Measurements from ENCODE around the gene HSPA1L. TPM values are rescaled to one million over a fixed set of nuclear protein-coding genes. Genes with fewer than 3 reads are reported as not detected.

HSPA1L gene
- total and polyA plus RNA-seq, 2 donors (not counting 3 experiments of a cell fraction or from before 2014, with no cell fraction given), result 0.32 to 0.77 TPM

- TF ChIP-seq GATA2 (IDR thresholded peaks at IDR 0.05; ENCODE audit: insufficient read depth, insufficient read length, low read depth, low read length), result no peak
- no peak for TF ChIP-seq FOS (IDR thresholded peaks at IDR 0.05; ENCODE audit: borderline replicate concordance, insufficient read depth, low read length)
- TF ChIP-seq EZH2 (IDR thresholded peaks at IDR 0.05; ENCODE audit: borderline replicate concordance, low read depth, low read length, severe bottlenecking), result no peak
- TF ChIP-seq CTCF (IDR thresholded peaks at IDR 0.05; ENCODE audit: extremely low read depth in 1 of 2, insufficient read depth in 1 of 2, low read depth in 1 of 2, low read length in 2 of 2), result no peak
- TF ChIP-seq MYC (IDR thresholded peaks at IDR 0.05; ENCODE audit: low read depth, low read length), result no peak
- Histone ChIP-seq H3K4me3 (replicated peaks in 1 of 3; ENCODE audit: insufficient read depth in 1 of 3, low read depth in 1 of 3, low read length in 3 of 3) (no peak overlapping the region), H3K4me1 (ENCODE audit: control insufficient read depth, extremely low read depth, insufficient read depth, low read length) (no peaks in the 10 kb centered on the region), H3K27me3 (ENCODE audit: control insufficient read depth in 2 of 2, insufficient read depth in 2 of 2, low read length in 2 of 2) (no peaks in the 10 kb centered on the region), H3K9me1 (replicated peaks; ENCODE audit: control insufficient read depth, extremely low read depth, insufficient read depth, low read length) (no peaks in the 10 kb centered on the region), H3K9me3 (replicated peaks; ENCODE audit: control insufficient read depth, insufficient read depth, low read length) (no peaks in the 10 kb centered on the region), H3K4me2 (ENCODE audit: insufficient read depth, low read length) (no peak overlapping the region), H3K27ac (ENCODE audit: insufficient read depth, low read depth, low read length) (no peak overlapping the region), H3K9ac (replicated peaks; ENCODE audit: extremely low read depth, insufficient read depth, low read length) (no peak overlapping the region), H2AFZ (ENCODE audit: low read depth, low read length) (no peak overlapping the region), H3K36me3 (ENCODE audit: control insufficient read depth in 2 of 2, extremely low read depth in 1 of 2, insufficient read depth in 2 of 2, low read length in 2 of 2) (peaks cover 2% of the 10 kb centered on the region in 2 experiments), H4K20me1 (replicated peaks; ENCODE audit: control insufficient read depth, extremely low read depth, insufficient read depth, low read length) (no peaks in the 10 kb centered on the region), H3K79me2 (ENCODE audit: control insufficient read depth, insufficient read depth, low read length) (no peaks in the 10 kb centered on the region)
- FAIRE-seq (no peak), DNase-seq (ENCODE audit: low read depth, low spot score) (no peak)
- CTCF ChIA-PET, result interaction anchor here (1.0 kb wide), 1 partner anchor 9 kb away, joined by 3 read pairs; no protein-coding TSS in a partner anchor
- dilution Hi-C loops (cut with MboI; ENCODE audit: extremely low pct_ligation_motif_present, low sequenced_read_pairs), result no loop called here
- intact Hi-C loops (cut with micrococcal nuclease), result no loop called here
- POLR2A ChIA-PET, result no interaction called here
- BruUV-seq (replicated peaks), result no TSS peak
Observed at GRCh38 chr6:31761343-31761742, 53.7 kb downstream of the HSPA1L start.

- Histone ChIP-seq H3K9me1 (replicated peaks; ENCODE audit: control insufficient read depth, extremely low read depth, insufficient read depth, low read length) (no peaks in the 10 kb centered on the region), H2AFZ (ENCODE audit: low read depth, low read length) (no peak overlapping the region), H3K36me3 (ENCODE audit: control insufficient read depth in 2 of 2, extremely low read depth in 1 of 2, insufficient read depth in 2 of 2, low read length in 2 of 2) (peaks cover 2% of the 10 kb centered on the region in 2 experiments), H3K9ac (replicated peaks; ENCODE audit: extremely low read depth, insufficient read depth, low read length) (no peak overlapping the region), H3K9me3 (replicated peaks; ENCODE audit: control insufficient read depth, insufficient read depth, low read length) (no peaks in the 10 kb centered on the region), H3K4me2 (ENCODE audit: insufficient read depth, low read length) (no peak overlapping the region), H3K27me3 (ENCODE audit: control insufficient read depth in 2 of 2, insufficient read depth in 2 of 2, low read length in 2 of 2) (no peaks in the 10 kb centered on the region), H4K20me1 (replicated peaks; ENCODE audit: control insufficient read depth, extremely low read depth, insufficient read depth, low read length) (no peaks in the 10 kb centered on the region), H3K4me3 (replicated peaks in 1 of 3; ENCODE audit: insufficient read depth in 1 of 3, low read depth in 1 of 3, low read length in 3 of 3) (no peak overlapping the region), H3K27ac (ENCODE audit: insufficient read depth, low read depth, low read length) (no peak overlapping the region), H3K4me1 (ENCODE audit: control insufficient read depth, extremely low read depth, insufficient read depth, low read length) (no peaks in the 10 kb centered on the region), H3K79me2 (ENCODE audit: control insufficient read depth, insufficient read depth, low read length) (no peaks in the 10 kb centered on the region)
- ChIA-PET CTCF (interaction anchor here (1.0 kb wide), 1 partner anchor 9 kb away, joined by 3 read pairs; no protein-coding TSS in a partner anchor), POLR2A (no interaction called here)
- FAIRE-seq (no peak), DNase-seq (ENCODE audit: low read depth, low spot score) (no peak)
- BruUV-seq (replicated peaks), result no TSS peak
- dilution Hi-C loops (cut with MboI; ENCODE audit: extremely low pct_ligation_motif_present, low sequenced_read_pairs), result no loop called here
- TF ChIP-seq CTCF (IDR thresholded peaks at IDR 0.05; ENCODE audit: extremely low read depth in 1 of 2, insufficient read depth in 1 of 2, low read depth in 1 of 2, low read length in 2 of 2), result no peak
- TF ChIP-seq POLR2AphosphoS5 (IDR thresholded peaks at IDR 0.05; ENCODE audit: insufficient read depth, low read depth, low read length), result no peak
- no peak for TF ChIP-seq FOS (IDR thresholded peaks at IDR 0.05; ENCODE audit: borderline replicate concordance, insufficient read depth, low read length)
- no peak for TF ChIP-seq MAX (IDR thresholded peaks at IDR 0.05; ENCODE audit: insufficient read depth, insufficient read length)
- no peak for TF ChIP-seq MYC (IDR thresholded peaks at IDR 0.05; ENCODE audit: low read depth, low read length)
- no peak for TF ChIP-seq POLR2A (IDR thresholded peaks at IDR 0.05; ENCODE audit: low read depth, low read length)
- TF ChIP-seq GATA2 (IDR thresholded peaks at IDR 0.05; ENCODE audit: insufficient read depth, insufficient read length, low read depth, low read length), result no peak
- no peak for TF ChIP-seq EZH2 (IDR thresholded peaks at IDR 0.05; ENCODE audit: borderline replicate concordance, low read depth, low read length, severe bottlenecking)
- TF ChIP-seq JUN (IDR thresholded peaks at IDR 0.05; ENCODE audit: borderline replicate concordance, insufficient read depth, insufficient read length, low read depth), result no peak
- intact Hi-C loops (cut with micrococcal nuclease), result no loop called here
Observed at GRCh38 chr6:31760790-31761189, 54.3 kb downstream of the HSPA1L start.
